Measurements from ENCODE around the gene PPP3CA.

DNA sequence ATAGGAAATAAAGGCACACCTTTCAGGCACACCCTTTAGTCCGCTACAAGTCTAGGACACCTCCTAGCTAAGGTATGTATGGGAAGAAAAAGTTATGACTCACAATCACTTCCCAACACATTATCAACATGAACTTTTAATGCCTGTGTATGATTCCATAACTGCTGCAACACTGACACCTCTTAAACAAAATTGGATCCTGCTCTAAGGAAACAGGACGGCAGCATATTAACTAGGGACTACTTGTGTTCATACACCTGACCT lies 2.4 kb upstream of the PPP3CA start:
- no peak for TF ChIP-seq EZH2phosphoT487 (IDR thresholded peaks at IDR 0.05; ENCODE audit: insufficient read depth, low read depth)
- no peak for TF ChIP-seq EZH2 (IDR thresholded peaks at IDR 0.05; ENCODE audit: insufficient read depth, poor library complexity, severe bottlenecking)
